ENCODE results near the gene MT1B. TPM values are rescaled to one million over a fixed set of nuclear protein-coding genes. Genes with fewer than 3 reads are reported as not detected.

MT1B gene
- total RNA-seq, 4 donors from 2014 or later: not detected

GRCh38 chr16:56606476-56607108 is 45.1 kb upstream of the MT1B start:
- peak; percentile 59 to 63 for DNase-seq
- H3K27me3 ChIP-seq: no peaks in the 10 kb centered on the region

DNA sequence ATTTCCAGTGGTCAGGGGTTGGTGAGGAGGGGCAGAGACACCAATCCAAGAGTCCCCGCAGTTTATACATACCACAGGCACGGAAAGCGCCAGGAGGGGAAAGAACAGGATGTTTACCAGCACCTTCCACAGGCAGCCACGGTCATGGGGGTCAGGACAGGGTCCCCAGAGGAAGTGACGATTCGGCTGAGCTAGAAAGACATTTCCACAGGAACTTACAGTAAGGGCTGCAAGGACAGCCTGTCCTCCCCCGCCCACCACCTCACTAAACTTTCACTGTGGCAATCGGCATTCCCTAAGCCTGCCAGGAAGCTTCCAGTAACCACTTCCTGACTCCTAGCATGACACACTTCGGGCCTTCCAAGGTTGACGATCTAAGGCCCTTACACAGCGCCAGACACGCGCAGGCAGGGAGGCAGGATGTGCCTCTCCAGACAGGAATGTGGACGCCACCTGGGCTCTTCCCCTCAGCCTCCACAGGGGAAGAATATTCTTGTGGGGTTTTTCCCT is 44.5 kb upstream of the MT1B start:
- DNase-seq: peak; percentile 70 to 72
- H3K36me3 ChIP-seq: no peaks in the 10 kb centered on the region
- no peaks in the 10 kb centered on the region for H3K9me3 ChIP-seq
- H3K27ac ChIP-seq: peak overlapping the region; percentile 89 to 98 (median 97)
- H3K27me3 ChIP-seq: no peaks in the 10 kb centered on the region
- intact Hi-C loops (cut with DNase I): loop anchor here (5.0 to 10.0 kb wide), 2 partner anchors 80 to 92 kb away; no protein-coding TSS in a partner anchor
- H3K4me3 ChIP-seq (replicated peaks in 1 of 3): no peak overlapping the region
- 62 to 73% methylated on average over 14 of the region's 14 CpGs for WGBS, 2 donors
- no peak for TF ChIP-seq POLR2A (IDR thresholded peaks at IDR 0.05)
- TF ChIP-seq CTCF (IDR thresholded peaks at IDR 0.05): no peak
- H3K4me1 ChIP-seq: peaks cover 47 to 51% of the 10 kb centered on the region in 2 donors

More at GRCh38 chr16:56606476-56607108, 45.1 kb upstream of the MT1B start:
- Histone ChIP-seq H3K9me3 (no peaks in the 10 kb centered on the region), H3K36me3 (no peaks in the 10 kb centered on the region), H3K4me1 (peaks cover 45 to 47% of the 10 kb centered on the region in 2 donors), H3K27ac (peak overlapping the region; percentile 89 to 98 (median 97)), H3K4me3 (replicated peaks in 1 of 3) (no peak overlapping the region)
- 28% methylated on average over 8 of the region's 8 CpGs for WGBS, 2 donors
- TF ChIP-seq POLR2A (IDR thresholded peaks at IDR 0.05) (no peak), CTCF (IDR thresholded peaks at IDR 0.05) (no peak)
- intact Hi-C loops (cut with DNase I): loop anchor here (5.0 to 10.0 kb wide), 2 partner anchors 81 to 92 kb away; no protein-coding TSS in a partner anchor

GRCh38 chr16:56607675-56608042 is 44.0 kb upstream of the MT1B start:
- Histone ChIP-seq H3K4me1 (peaks cover 47 to 51% of the 10 kb centered on the region in 2 donors), H3K36me3 (no peaks in the 10 kb centered on the region), H3K27me3 (no peaks in the 10 kb centered on the region), H3K9me3 (no peaks in the 10 kb centered on the region), H3K4me3 (replicated peaks in 1 of 3) (peak overlapping the region in 1 of 3 donors; percentile 64), H3K27ac (peak overlapping the region; percentile 89 to 98 (median 97))
- intact Hi-C loops (cut with DNase I): loop anchor here (5.0 to 10.0 kb wide), 2 partner anchors 80 to 93 kb away; no protein-coding TSS in a partner anchor
- no peak for TF ChIP-seq CTCF (IDR thresholded peaks at IDR 0.05)
- no peak for TF ChIP-seq POLR2A (IDR thresholded peaks at IDR 0.05)
- WGBS, 2 donors: 70 to 93% methylated on average over 2 of the region's 2 CpGs
- no peak for DNase-seq

- H3K4me1 ChIP-seq: peaks cover 47 to 51% of the 10 kb centered on the region in 2 donors
- intact Hi-C loops (cut with DNase I): loop anchor here (5.0 to 10.0 kb wide), 2 partner anchors 79 to 93 kb away; no protein-coding TSS in a partner anchor
- WGBS, 2 donors: 5 to 13% methylated on average over 21 to 57 of the region's 62 CpGs
Measured at GRCh38 chr16:56608043-56608875, 43.4 kb upstream of the MT1B start, which contains the start of gene MT2A. Gene MT2A, plus strand, starts transcription at chr16:56608584. Its CDS starts 72 bp downstream, at chr16:56608656.

More at GRCh38 chr16:56608043-56608875, 43.4 kb upstream of the MT1B start, which contains the start of gene MT2A:
- TF ChIP-seq POLR2A (IDR thresholded peaks at IDR 0.05): peak; percentile 45 to 94
- no peak for TF ChIP-seq CTCF (IDR thresholded peaks at IDR 0.05)
- peak; percentile 97 for DNase-seq
- H3K36me3 ChIP-seq: no peaks in the 10 kb centered on the region
- peak within 1 kb of the TSS; percentile 89 to 98 (median 97) for H3K27ac ChIP-seq
- no peaks in the 10 kb centered on the region for H3K9me3 ChIP-seq
- peak within 1 kb of the TSS; percentile 61 to 67 (median 64) for H3K4me3 ChIP-seq (replicated peaks in 1 of 3)
- no peaks in the 10 kb centered on the region for H3K27me3 ChIP-seq

Measured in thyroid gland (tissue), 4 donors.